NAMALWA (cell line): ENCODE data around the gene NFATC2IP.
"Not testable (repeated sequence)": the region's sequence is repeated elsewhere in the genome, so short reads cannot be mapped to it uniquely, and the experiment has no call there.

Experiments used
- DNase-seq: peaks from one replicate; pipeline ENCODE4 v3.0.0-alpha.2; 2015; ENCODE audit warnings: low spot score

Gene NFATC2IP

GRCh38 chr16:28998837-28999236 is 48.1 kb downstream of the NFATC2IP start:
- DNase-seq, result no peak

- DNase-seq, result no peak
Measured at GRCh38 chr16:28999577-28999976, 48.8 kb downstream of the NFATC2IP start.

GRCh38 chr16:29000019-29000418 is 49.3 kb downstream of the NFATC2IP start:
- DNase-seq, result no peak

GRCh38 chr16:29004496-29005139 is 53.9 kb downstream of the NFATC2IP start:
- DNase-seq, result not testable (repeated sequence)

GRCh38 chr16:29007730-29008593 is 57.2 kb downstream of the NFATC2IP start:
- DNase-seq, result no peak

GRCh38 chr16:29009050-29009837 is 58.5 kb downstream of the NFATC2IP start:
- DNase-seq, result no peak

- DNase-seq, result no peak
Measured at GRCh38 chr16:29009838-29010166, 59.1 kb downstream of the NFATC2IP start.

- DNase-seq, result peak; percentile 16
Measured at GRCh38 chr16:29011112-29011511, 60.4 kb downstream of the NFATC2IP start.

- no peak for DNase-seq
Measured at GRCh38 chr16:29011851-29012250, 61.1 kb downstream of the NFATC2IP start.

GRCh38 chr16:29012913-29013553 is 62.3 kb downstream of the NFATC2IP start:
- DNase-seq, result no peak

GRCh38 chr16:29014561-29015069 is 63.9 kb downstream of the NFATC2IP start:
- DNase-seq, result no peak
